ENCODE measurements around the gene ERVFRD-1.
"Not testable (repeated sequence)": the region's sequence is repeated elsewhere in the genome, so short reads cannot be mapped to it uniquely, and the experiment has no call there.

The ERVFRD-1 gene

GRCh38 chr6:11126876-11127275 is 15.4 kb upstream of the ERVFRD-1 start:
- DNase-seq, result no peak

GRCh38 chr6:11123978-11124377 is 12.5 kb upstream of the ERVFRD-1 start:
- no peak for DNase-seq

- DNase-seq, result no peak
Observed at GRCh38 chr6:11122380-11122779, 10.9 kb upstream of the ERVFRD-1 start.

GRCh38 chr6:11121851-11122250 is 10.3 kb upstream of the ERVFRD-1 start:
- DNase-seq, result no peak

GRCh38 chr6:11120271-11121005 is 8.9 kb upstream of the ERVFRD-1 start:
- DNase-seq, result no peak

GRCh38 chr6:11115808-11116536 is 4.4 kb upstream of the ERVFRD-1 start:
- not testable (repeated sequence) for DNase-seq

GRCh38 chr6:11113038-11113437 is 1.5 kb upstream of the ERVFRD-1 start:
- no peak for DNase-seq

GRCh38 chr6:11111769-11112437 is 378 bp upstream of the ERVFRD-1 start:
- no peak for DNase-seq

GRCh38 chr6:11108726-11109125 is 2.8 kb downstream of the ERVFRD-1 start:
- DNase-seq, result no peak

- DNase-seq, result no peak
Observed at GRCh38 chr6:11103065-11103464, 8.5 kb downstream of the ERVFRD-1 start.

- DNase-seq, result no peak
Observed at GRCh38 chr6:11101417-11101816, 10.1 kb downstream of the ERVFRD-1 start.

GRCh38 chr6:11098004-11098403 is 13.5 kb downstream of the ERVFRD-1 start:
- no peak for DNase-seq

GRCh38 chr6:11097476-11097875 is 14.0 kb downstream of the ERVFRD-1 start:
- no peak for DNase-seq

GRCh38 chr6:11096109-11096508 is 15.4 kb downstream of the ERVFRD-1 start:
- no peak for DNase-seq

GRCh38 chr6:11094941-11095340 is 16.6 kb downstream of the ERVFRD-1 start:
- DNase-seq, result no peak

- DNase-seq, result peak in 1 of 2 experiments; percentile 9
Observed at GRCh38 chr6:11094411-11094851, 17.1 kb downstream of the ERVFRD-1 start.

GRCh38 chr6:11093626-11094410 is 17.7 kb downstream of the ERVFRD-1 start, which contains the start of gene SMIM13:
TSS of gene SMIM13 (plus strand) at chr6:11093834. CDS start at chr6:11094314, 480 bp downstream.
- peak; percentile 58 to 98 for DNase-seq

- DNase-seq, result no peak
Observed at GRCh38 chr6:11093376-11093625, 18.2 kb downstream of the ERVFRD-1 start.

GRCh38 chr6:11092668-11093375 is 18.7 kb downstream of the ERVFRD-1 start:
- DNase-seq, result no peak

- DNase-seq, result not testable (repeated sequence)
Observed at GRCh38 chr6:11091141-11091540, 20.4 kb downstream of the ERVFRD-1 start.

GRCh38 chr6:11089695-11090094 is 21.8 kb downstream of the ERVFRD-1 start:
- no peak for DNase-seq

GRCh38 chr6:11087141-11087812 is 24.2 kb downstream of the ERVFRD-1 start:
- DNase-seq, result not testable (repeated sequence)
